SU-DHL-6 (cell line): Measurements from ENCODE around the gene NLGN1.

Source experiments
- H2AFZ ChIP-seq: fragments of 200-600 bp; sonication (generic); 2 replicates; pipeline ENCODE4 v1.6.1; 2014; ENCODE audit warnings: low read depth, mild to moderate bottlenecking, moderate library complexity, mixed read lengths, antibody characterized with exemption, low read length; ENCODE audit not compliant: severe bottlenecking
- H3F3A ChIP-seq: fragments of 200-600 bp; shearing (Covaris generic); 2 replicates; pipeline ENCODE4 v1.6.0; 2016; ENCODE audit warnings: antibody characterized with exemption, mild to moderate bottlenecking; ENCODE audit not compliant: insufficient read depth
- H3K27ac ChIP-seq: fragments of 200-600 bp; sonication (generic); 2 replicates; pipeline ENCODE4 v1.5.1; 2016; ENCODE audit warnings: low read depth, mild to moderate bottlenecking, low read length, moderate library complexity, mixed read lengths
- H3K27me3 ChIP-seq: fragments of 200-600 bp; sonication (generic), shearing (Covaris generic); 2 replicates; pipeline ENCODE4 v1.6.0; 2014; ENCODE audit warnings: mild to moderate bottlenecking, low read length
- H3K36me3 ChIP-seq: fragments of 200-600 bp; sonication (generic); 2 replicates; pipeline ENCODE4 v1.6.1; 2014; ENCODE audit warnings: mild to moderate bottlenecking, low read length, mixed read lengths
- H3K4me2 ChIP-seq: fragments of 300-600, 200-600 bp; shearing (Covaris generic), sonication (generic); 2 replicates; pipeline ENCODE4 v1.6.0; 2014; ENCODE audit warnings: low read length, low read depth, mild to moderate bottlenecking; ENCODE audit not compliant: poor library complexity, severe bottlenecking
- H3K4me3 ChIP-seq: fragments of 200-600 bp; sonication (generic); 2 replicates; pipeline ENCODE4 v1.5.1; 2014; ENCODE audit warnings: antibody characterized with exemption, low read length, mild to moderate bottlenecking, mixed read lengths; ENCODE audit not compliant: insufficient read depth, poor library complexity, severe bottlenecking
- H3K79me2 ChIP-seq: fragments of 200-600 bp; sonication (generic); 2 replicates; pipeline ENCODE4 v1.6.1; 2014; ENCODE audit warnings: mild to moderate bottlenecking, low read length, moderate library complexity; ENCODE audit not compliant: insufficient read depth
- H3K9ac ChIP-seq: fragments of 200-600 bp; sonication (generic); 2 replicates; pipeline ENCODE4 v1.7.0; 2014; ENCODE audit warnings: mild to moderate bottlenecking, low read length
- H3K9me2 ChIP-seq: fragments of 200-600 bp; sonication (generic); replicated peaks from 2 replicates; pipeline ENCODE4 v1.6.1; 2014; ENCODE audit warnings: low read length; ENCODE audit not compliant: insufficient read depth
- H3K9me3 ChIP-seq: fragments of 200-600 bp; sonication (generic); 2 replicates; pipeline ENCODE4 v1.6.1; 2014; ENCODE audit warnings: low read length, mixed read lengths; ENCODE audit not compliant: insufficient read depth
- H4K20me1 ChIP-seq: fragments of 200-600 bp; sonication (generic); 2 replicates; pipeline ENCODE4 v1.6.1; 2014; ENCODE audit warnings: low read depth, mild to moderate bottlenecking, antibody characterized with exemption, low read length, moderate library complexity, mixed read lengths
- EZH2phosphoT487 ChIP-seq: fragments of 200-600 bp; sonication (generic), shearing (Covaris generic); conservative IDR thresholded peaks from 2 replicates; pipeline ENCODE4 v1.6.1; 2018; ENCODE audit warnings: mild to moderate bottlenecking, antibody characterized with exemption, low read length, moderate library complexity, mixed read lengths
- TF ChIP-seq, protein P1 (sequence below): fragments of 200-600 bp; sonication (generic); IDR thresholded peaks from one replicate; pipeline ENCODE4 v1.5.1; 2017; ENCODE audit warnings: antibody characterized with exemption, mild to moderate bottlenecking, low read length, moderate library complexity; ENCODE audit not compliant: insufficient read depth, poor library complexity, severe bottlenecking

NLGN1 gene

DNA sequence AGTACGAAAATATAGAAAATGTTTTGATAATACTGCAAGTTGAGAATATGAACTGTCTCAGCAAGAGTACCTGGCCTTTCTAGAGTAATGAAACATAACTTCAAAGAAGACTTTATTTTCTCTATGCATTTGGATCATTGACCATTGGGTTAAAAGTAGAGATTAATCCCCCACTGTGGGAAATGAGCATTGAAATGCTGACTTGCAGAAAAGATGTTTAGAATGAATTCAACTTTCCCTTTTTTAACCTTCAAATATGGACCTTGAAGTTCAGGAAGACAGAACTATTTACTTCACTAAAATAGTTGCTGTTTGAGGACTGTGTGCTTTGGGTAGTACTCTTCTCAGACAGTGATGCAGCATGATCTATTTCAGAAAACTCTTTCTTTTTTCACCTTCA is 75.7 kb downstream of the NLGN1 start:
- H4K20me1 ChIP-seq = no peaks in the 10 kb centered on the region
- no peaks in the 10 kb centered on the region for H3K9me2 ChIP-seq
- no peak overlapping the region for H3K27ac ChIP-seq
- no peaks in the 10 kb centered on the region for H3K9me3 ChIP-seq
- no peak overlapping the region for H3K4me2 ChIP-seq
- no peaks in the 10 kb centered on the region for H3K36me3 ChIP-seq
- H3K27me3 ChIP-seq = no peaks in the 10 kb centered on the region
- no peaks in the 10 kb centered on the region for H3K79me2 ChIP-seq
- no peak overlapping the region for H3K4me3 ChIP-seq
- H3K9ac ChIP-seq = no peak overlapping the region
- TF ChIP-seq EZH2phosphoT487 = no peak
- TF ChIP-seq, protein P1, sequence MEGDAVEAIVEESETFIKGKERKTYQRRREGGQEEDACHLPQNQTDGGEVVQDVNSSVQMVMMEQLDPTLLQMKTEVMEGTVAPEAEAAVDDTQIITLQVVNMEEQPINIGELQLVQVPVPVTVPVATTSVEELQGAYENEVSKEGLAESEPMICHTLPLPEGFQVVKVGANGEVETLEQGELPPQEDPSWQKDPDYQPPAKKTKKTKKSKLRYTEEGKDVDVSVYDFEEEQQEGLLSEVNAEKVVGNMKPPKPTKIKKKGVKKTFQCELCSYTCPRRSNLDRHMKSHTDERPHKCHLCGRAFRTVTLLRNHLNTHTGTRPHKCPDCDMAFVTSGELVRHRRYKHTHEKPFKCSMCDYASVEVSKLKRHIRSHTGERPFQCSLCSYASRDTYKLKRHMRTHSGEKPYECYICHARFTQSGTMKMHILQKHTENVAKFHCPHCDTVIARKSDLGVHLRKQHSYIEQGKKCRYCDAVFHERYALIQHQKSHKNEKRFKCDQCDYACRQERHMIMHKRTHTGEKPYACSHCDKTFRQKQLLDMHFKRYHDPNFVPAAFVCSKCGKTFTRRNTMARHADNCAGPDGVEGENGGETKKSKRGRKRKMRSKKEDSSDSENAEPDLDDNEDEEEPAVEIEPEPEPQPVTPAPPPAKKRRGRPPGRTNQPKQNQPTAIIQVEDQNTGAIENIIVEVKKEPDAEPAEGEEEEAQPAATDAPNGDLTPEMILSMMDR = no peak
- no peaks in the 10 kb centered on the region for H3F3A ChIP-seq
- H2AFZ ChIP-seq = no peak overlapping the region

DNA sequence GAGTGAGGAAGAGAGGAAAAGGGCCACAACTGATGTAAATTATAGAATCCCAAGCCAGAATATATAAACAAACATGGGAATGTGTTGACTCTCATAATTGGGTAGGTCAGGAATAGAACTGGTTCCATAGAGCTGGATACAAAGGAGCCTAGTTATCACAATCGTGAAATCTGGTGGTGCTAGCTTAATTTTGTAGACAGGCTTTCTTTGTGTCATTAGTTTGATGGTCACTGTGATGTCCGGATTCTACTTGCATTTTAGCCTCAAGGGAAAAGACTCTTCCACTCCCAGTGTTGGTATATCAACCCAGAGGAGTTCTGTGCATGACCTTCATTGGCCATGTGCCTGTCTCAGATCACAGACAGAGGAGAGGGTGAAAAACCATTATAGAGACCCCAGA is 81.8 kb downstream of the NLGN1 start:
- Histone ChIP-seq H3K36me3 (no peaks in the 10 kb centered on the region), H3K9me3 (no peaks in the 10 kb centered on the region), H4K20me1 (0 out of 2 replicates have a peak, but pooled peaks cover 3% of the 10 kb centered on the region), H3K27ac (no peak overlapping the region), H3K4me3 (no peak overlapping the region), H3K9me2 (no peaks in the 10 kb centered on the region), H3K79me2 (no peaks in the 10 kb centered on the region), H3F3A (no peaks in the 10 kb centered on the region), H3K27me3 (no peaks in the 10 kb centered on the region), H3K4me2 (no peak overlapping the region), H2AFZ (no peak overlapping the region), H3K9ac (no peak overlapping the region)
- TF ChIP-seq, protein P1 = no peak
- TF ChIP-seq EZH2phosphoT487 = no peak

DNA sequence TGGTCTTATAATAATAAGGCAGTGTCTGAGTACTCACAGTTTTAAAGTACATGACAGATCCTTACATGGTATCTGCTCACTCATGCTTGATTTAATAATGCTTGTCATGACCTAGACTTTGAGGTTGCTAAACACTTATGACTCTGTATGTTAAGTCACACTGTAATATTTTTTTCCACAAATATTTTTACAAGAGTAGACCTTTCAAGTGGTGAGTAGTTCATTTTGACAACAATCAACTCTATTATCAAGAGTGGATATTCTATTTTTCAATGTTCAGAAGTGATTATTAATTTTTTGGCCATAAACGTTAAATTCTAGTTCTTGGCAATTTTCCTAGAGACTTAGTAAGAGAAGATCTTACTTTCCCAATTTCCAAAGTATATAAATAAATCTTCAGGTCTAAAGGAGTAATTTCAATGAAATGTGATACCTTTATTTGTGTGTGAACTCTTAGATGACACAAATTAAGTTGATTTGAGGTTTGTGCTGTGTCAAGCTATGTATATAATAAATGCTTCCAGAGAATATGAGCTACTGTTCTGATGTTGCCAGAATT is 104.5 kb downstream of the NLGN1 start:
- no peaks in the 10 kb centered on the region for H3K79me2 ChIP-seq
- TF ChIP-seq, protein P1 = no peak
- no peak for TF ChIP-seq EZH2phosphoT487
- H3K4me2 ChIP-seq = no peak overlapping the region
- H3K9ac ChIP-seq = no peak overlapping the region
- no peak overlapping the region for H3K27ac ChIP-seq
- H3F3A ChIP-seq = no peaks in the 10 kb centered on the region
- H4K20me1 ChIP-seq = no peaks in the 10 kb centered on the region
- no peaks in the 10 kb centered on the region for H3K9me3 ChIP-seq
- H3K9me2 ChIP-seq = no peaks in the 10 kb centered on the region; the same call in 1 of the 2 replicates
- H2AFZ ChIP-seq = no peak overlapping the region
- H3K4me3 ChIP-seq = no peak overlapping the region
- H3K36me3 ChIP-seq = no peaks in the 10 kb centered on the region
- no peaks in the 10 kb centered on the region for H3K27me3 ChIP-seq
